K562 (cell line): ENCODE results near the gene TLE3. TPM values are rescaled to one million over a fixed set of nuclear protein-coding genes. Genes with fewer than 3 reads are reported as not detected.

Experiments
- CREB1 ChIP-seq, 2 experiments: sonication (generic) in 1 of 2; formaldehyde crosslinking in 1 of 2; IDR thresholded peaks; 2 replicates each; pipeline versions ENCODE4 v1.6.1 to v1.8.0; 2012 to 2022; ENCODE audit warnings: inconsistent platforms in 1 of 2, mild to moderate bottlenecking in 1 of 2, missing genetic modification reagents in 1 of 2, moderate library complexity in 1 of 2
- CTCFL ChIP-seq: IDR thresholded peaks from 2 replicates; pipeline ENCODE4 v1.6.1; 2011; ENCODE audit warnings: borderline replicate concordance, low read depth, mild to moderate bottlenecking, moderate library complexity, low read length; ENCODE audit not compliant: insufficient read depth, poor library complexity, severe bottlenecking
- GTF2B ChIP-seq: IDR thresholded peaks from 2 replicates; pipeline ENCODE4 v1.6.1; 2011; ENCODE audit not compliant: insufficient read length; ENCODE audit errors: extremely low read depth
- HSF4 ChIP-seq: fragments of 250-450 bp; sonication (Bioruptor Pico); IDR thresholded peaks from 2 replicates; pipeline ENCODE4 v2.1.2; 2022; ENCODE audit warnings: mild to moderate bottlenecking, moderate library complexity, borderline replicate concordance
- NR2C1 ChIP-seq, 2 experiments: fragments of 450-650 bp; IDR thresholded peaks; 2 replicates each; pipeline ENCODE4 v1.6.1; 2017; ENCODE audit warnings: mild to moderate bottlenecking in 2 of 2, antibody characterized with exemption in 1 of 2, inconsistent platforms in 1 of 2, missing compliant biosample characterization in 1 of 2, missing genetic modification characterization in 1 of 2
- POLR2G ChIP-seq: fragments of 200-400 bp; formaldehyde crosslinking; IDR thresholded peaks from 2 replicates; pipeline ENCODE4 v1.6.1; 2017; ENCODE audit warnings: low read depth, mild to moderate bottlenecking, antibody characterized with exemption, low read length, moderate library complexity
- SIX5 ChIP-seq, 2 experiments: IDR thresholded peaks; 2 replicates each; pipeline ENCODE4 v1.6.1; 2011; ENCODE audit warnings: low read length in 2 of 2, borderline replicate concordance in 1 of 2, low read depth in 1 of 2, mild to moderate bottlenecking in 1 of 2, moderate library complexity in 1 of 2; ENCODE audit not compliant: insufficient read depth in 1 of 2
- SP1 ChIP-seq: sonication (generic); formaldehyde crosslinking; IDR thresholded peaks from 2 replicates; pipeline ENCODE4 v1.8.1; 2022; ENCODE audit warnings: mild to moderate bottlenecking, missing genetic modification reagents
- TRIM25 ChIP-seq: fragments of 450-650 bp; IDR thresholded peaks from 2 replicates; pipeline ENCODE4 v1.7.0; 2016; ENCODE audit warnings: borderline replicate concordance
- ZNF347 ChIP-seq: fragments of 450-650 bp; formaldehyde crosslinking; IDR thresholded peaks from 2 replicates; pipeline ENCODE4 v1.4.0; 2020; ENCODE audit warnings: low read depth, mild to moderate bottlenecking, moderate library complexity
- ZNF395 ChIP-seq: fragments of 200-800 bp; sonication (Bioruptor generic); IDR thresholded peaks from 2 replicates; pipeline ENCODE4 v1.6.1; 2017; ENCODE audit warnings: missing genetic modification characterization, missing compliant biosample characterization
- ZNF436 ChIP-seq: fragments of 250-450, 450-650 bp; sonication (Bioruptor Pico); formaldehyde crosslinking; IDR thresholded peaks from 2 replicates; pipeline ENCODE4 v1.7.0; 2020; ENCODE audit warnings: mild to moderate bottlenecking
- polyA plus RNA-seq, 8 experiments: library from polyadenylated mRNA; depleted of rRNA in 4 of 8; stranded (reverse) in 5 of 8; unstranded in 3 of 8; fragments of >200 nt; fragmentation: Nextera tagmentation in 2 of 8; fragmentation: Illumina TruSeq in 1 of 8; extraction: Ambion mirVana in 2 of 8; extraction: Trizol in 1 of 8; gene quantifications; 2 replicates each; pipeline versions ENCODE4 v1.2.1 to v1.2.3, GENCODE V29; 2011 to 2014; ENCODE audit warnings: inconsistent platforms in 1 of 8, missing spikeins in 1 of 8
- total RNA-seq, 7 experiments: library from RNA; depleted of rRNA in 6 of 7; stranded (reverse); fragments of >200 nt in 6 of 7; fragmentation: Illumina TruSeq in 2 of 7; extraction: Trizol in 2 of 7; gene quantifications; 2 replicates each; pipeline versions ENCODE4 v1.2.1 to v1.2.3, GENCODE V29; 2011 to 2021; ENCODE audit warnings: low replicate concordance in 1 of 7

Gene TLE3
- total and polyA plus RNA-seq, 9 of the 15 experiments (the other 6 are each of a cell fraction or from before 2014, with no cell fraction given), result 1.5 to 84.2 (median 14.1) TPM

- TF ChIP-seq ZNF395 (CRISPR knock-in tag) (no peak), CTCFL (no peak), SP1 (CRISPR knock-in tag) (no peak), TRIM25 (no peak), NR2C1 (IDR thresholded peaks at IDR 0.05) (no peak), NR2C1 (tag; IDR thresholded peaks at IDR 0.05) (no peak), HSF4 (CRISPR knock-in tag) (no peak), ZNF436 (CRISPR knock-in tag) (no peak), SIX5 (IDR thresholded peaks at IDR 0.05; ENCODE audit: borderline replicate concordance in 1 of 2, insufficient read depth in 1 of 2, low read depth in 1 of 2, low read length in 2 of 2) (no peak), CREB1 (IDR thresholded peaks at IDR 0.05) (no peak), CREB1 (CRISPR knock-in tag; IDR thresholded peaks at IDR 0.05) (no peak), ZNF347 (no peak), GTF2B (no peak), POLR2G (no peak)
Observed at GRCh38 chr15:70126362-70126761, 28.6 kb upstream of the TLE3 start (continued).
